Esophagus squamous epithelium (tissue), 5 donors: ENCODE results near the gene CDK5RAP3. TPM values are rescaled to one million over a fixed set of nuclear protein-coding genes. Genes with fewer than 3 reads are reported as not detected.

Experiments used
- DNase-seq: peaks from one replicate; lab custom pipeline; 2025; lab: John Stamatoyannopoulos, UW
- H3K27ac ChIP-seq, 4 donors: fragments of 200-600 bp; sonication (generic); one replicate each; pipeline ENCODE4 v1.5.1; 2016 to 2019; ENCODE audit warnings: mild to moderate bottlenecking in 1 of 4
- H3K27me3 ChIP-seq, 4 donors: fragments of 200-600 bp; sonication (generic); 1 replicate in 3 of 4; 2 replicates in 1 of 4; pipeline versions ENCODE4 v1.5.1 to v1.6.0; 2017 to 2021; ENCODE audit warnings: antibody characterized with exemption in 1 of 4
- H3K36me3 ChIP-seq, 3 donors: fragments of 200-600 bp; sonication (generic); one replicate each; pipeline ENCODE4 v1.5.1; 2016 to 2019
- H3K4me1 ChIP-seq, 3 donors: fragments of 200-600 bp; sonication (generic); one replicate each; pipeline ENCODE4 v1.5.1; 2017 to 2019
- H3K4me3 ChIP-seq, 4 donors: fragments of 200-600 bp; sonication (generic); 1 replicate in 3 of 4; 2 replicates in 1 of 4; pipeline ENCODE4 v1.5.1; 2016 to 2019; ENCODE audit warnings: mild to moderate bottlenecking in 2 of 4, moderate library complexity in 1 of 4
- H3K9me3 ChIP-seq, 3 donors: fragments of 200-600 bp; sonication (generic); one replicate each; pipeline ENCODE4 v1.5.1; 2016 to 2019
- POLR2A ChIP-seq, 4 donors: fragments of 450-650 bp; IDR thresholded peaks; one replicate each; pipeline ENCODE4 v1.6.1; 2017; ENCODE audit warnings: antibody characterized with exemption in 4 of 4, mild to moderate bottlenecking in 4 of 4, moderate library complexity in 3 of 4
- WGBS, 2 donors: methylation state at CpG; one replicate each; pipeline ENCODE4 v1.1.5; 2018; 5-methylcytosine and 5-hydroxymethylcytosine counted together
- intact Hi-C: fragments of 100-400 bp; cut with DNase I; formaldehyde crosslinking; loops from one replicate; pipeline ENCODE4 v1.15.0; 2022
- total RNA-seq, 4 donors: library from RNA; depleted of rRNA; stranded (reverse); fragments of >200 nt; gene quantifications; one replicate each; pipeline ENCODE4 v1.1.0, GENCODE V29; 2016
- TF ChIP-seq, protein P1 (sequence below), 6 experiments: fragments of 450-650 bp in 4 of 6; fragments of 200-600 bp in 2 of 6; sonication (generic) in 2 of 6; IDR thresholded peaks; one replicate each; pipeline ENCODE4 v1.5.1; 2016 to 2019; ENCODE audit warnings: antibody characterized with exemption in 6 of 6, mild to moderate bottlenecking in 4 of 6, moderate library complexity in 4 of 6
- donor health status: DM: yes; HTN: yes; CAD: no.

The CDK5RAP3 gene
- total RNA-seq, 4 donors from 2014 or later, result 60.1 to 141 (median 66.0) TPM

DNA sequence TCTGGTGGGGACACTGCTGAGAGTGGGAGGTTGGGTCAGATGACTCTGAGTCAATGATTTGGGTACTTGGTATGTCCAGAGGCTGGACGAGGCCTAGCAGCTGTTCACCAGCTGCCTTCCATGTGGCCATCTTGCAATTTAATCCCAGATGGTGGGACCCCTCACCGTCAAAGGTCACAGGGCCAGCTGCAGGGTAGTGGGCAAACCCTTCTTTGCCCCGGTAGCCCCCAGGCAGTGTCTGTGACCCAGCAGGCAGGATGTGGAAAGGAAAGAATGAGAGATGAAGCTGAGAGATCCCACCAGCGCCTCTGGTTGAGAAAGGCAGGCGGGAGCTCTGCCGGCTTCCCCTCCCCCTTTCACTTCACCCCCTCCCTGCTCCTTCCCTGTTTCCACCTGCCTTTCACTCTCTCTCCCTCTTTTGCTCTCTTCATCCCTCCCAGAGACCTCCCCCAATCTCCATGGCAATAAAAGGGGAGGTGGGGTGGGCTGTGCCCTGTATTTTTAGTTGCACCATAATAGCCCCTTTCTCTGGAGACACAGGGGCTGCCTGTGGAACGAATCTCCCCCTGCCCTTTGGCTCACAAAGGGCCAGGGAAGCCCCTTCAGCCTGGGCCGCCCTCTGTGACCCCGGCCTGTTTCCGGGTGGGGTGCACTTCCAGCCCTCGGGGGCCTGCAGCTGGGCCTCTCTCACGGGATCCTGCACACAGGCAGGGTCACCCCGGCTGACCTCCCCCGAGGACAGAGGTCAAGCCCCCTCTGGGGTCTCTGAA, 20.2 kb downstream of the CDK5RAP3 start:
- intact Hi-C loops, result no loop called here
- WGBS, 2 donors, result 64 to 72% methylated on average over 5 to 6 of the region's 14 CpGs
- H3K36me3 ChIP-seq, result no peaks in the 10 kb centered on the region
- no peak for DNase-seq
- no peak for TF ChIP-seq POLR2A (IDR thresholded peaks at IDR 0.05)
- TF ChIP-seq, protein P1, sequence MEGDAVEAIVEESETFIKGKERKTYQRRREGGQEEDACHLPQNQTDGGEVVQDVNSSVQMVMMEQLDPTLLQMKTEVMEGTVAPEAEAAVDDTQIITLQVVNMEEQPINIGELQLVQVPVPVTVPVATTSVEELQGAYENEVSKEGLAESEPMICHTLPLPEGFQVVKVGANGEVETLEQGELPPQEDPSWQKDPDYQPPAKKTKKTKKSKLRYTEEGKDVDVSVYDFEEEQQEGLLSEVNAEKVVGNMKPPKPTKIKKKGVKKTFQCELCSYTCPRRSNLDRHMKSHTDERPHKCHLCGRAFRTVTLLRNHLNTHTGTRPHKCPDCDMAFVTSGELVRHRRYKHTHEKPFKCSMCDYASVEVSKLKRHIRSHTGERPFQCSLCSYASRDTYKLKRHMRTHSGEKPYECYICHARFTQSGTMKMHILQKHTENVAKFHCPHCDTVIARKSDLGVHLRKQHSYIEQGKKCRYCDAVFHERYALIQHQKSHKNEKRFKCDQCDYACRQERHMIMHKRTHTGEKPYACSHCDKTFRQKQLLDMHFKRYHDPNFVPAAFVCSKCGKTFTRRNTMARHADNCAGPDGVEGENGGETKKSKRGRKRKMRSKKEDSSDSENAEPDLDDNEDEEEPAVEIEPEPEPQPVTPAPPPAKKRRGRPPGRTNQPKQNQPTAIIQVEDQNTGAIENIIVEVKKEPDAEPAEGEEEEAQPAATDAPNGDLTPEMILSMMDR (IDR thresholded peaks at IDR 0.05), result no peak
- no peak overlapping the region for H3K4me3 ChIP-seq
- no peaks in the 10 kb centered on the region for H3K9me3 ChIP-seq
- peaks cover 0 to 30% (median 0%) of the 10 kb centered on the region in 4 donors for H3K27me3 ChIP-seq
- H3K27ac ChIP-seq, result no peak overlapping the region
- H3K4me1 ChIP-seq, result peaks cover 0 to 22% (median 6%) of the 10 kb centered on the region in 3 donors

DNA sequence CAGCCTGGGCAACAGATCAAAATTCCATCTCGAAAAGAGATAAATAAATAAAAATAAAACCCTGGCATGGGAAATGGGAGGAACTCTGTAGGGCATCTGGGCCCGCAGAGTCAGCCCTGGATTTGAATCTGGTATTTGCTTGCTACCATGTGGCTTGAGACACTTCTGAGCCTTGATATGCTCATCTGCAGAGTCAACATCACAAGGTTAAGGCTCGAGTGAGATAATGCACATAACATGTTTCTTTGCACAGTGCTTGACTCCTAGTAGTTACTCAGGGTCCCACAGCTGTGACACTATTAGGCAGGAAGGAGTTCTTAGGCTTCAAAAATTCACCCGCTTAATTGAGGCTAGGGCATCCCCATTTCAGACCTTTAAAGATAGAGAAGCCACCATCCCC, 21.3 kb downstream of the CDK5RAP3 start:
- no peak for DNase-seq
- TF ChIP-seq, protein P1 (IDR thresholded peaks at IDR 0.05), result no peak
- TF ChIP-seq POLR2A (IDR thresholded peaks at IDR 0.05), result no peak
- 65 to 66% methylated on average over 4 of the region's 4 CpGs for WGBS, 2 donors
- Histone ChIP-seq H3K36me3 (no peaks in the 10 kb centered on the region), H3K4me3 (no peak overlapping the region), H3K27ac (no peak overlapping the region), H3K4me1 (peaks cover 0 to 18% (median 5%) of the 10 kb centered on the region in 3 donors), H3K9me3 (no peaks in the 10 kb centered on the region), H3K27me3 (peaks cover 0 to 39% (median 0%) of the 10 kb centered on the region in 4 donors)
- intact Hi-C loops, result no loop called here

DNA sequence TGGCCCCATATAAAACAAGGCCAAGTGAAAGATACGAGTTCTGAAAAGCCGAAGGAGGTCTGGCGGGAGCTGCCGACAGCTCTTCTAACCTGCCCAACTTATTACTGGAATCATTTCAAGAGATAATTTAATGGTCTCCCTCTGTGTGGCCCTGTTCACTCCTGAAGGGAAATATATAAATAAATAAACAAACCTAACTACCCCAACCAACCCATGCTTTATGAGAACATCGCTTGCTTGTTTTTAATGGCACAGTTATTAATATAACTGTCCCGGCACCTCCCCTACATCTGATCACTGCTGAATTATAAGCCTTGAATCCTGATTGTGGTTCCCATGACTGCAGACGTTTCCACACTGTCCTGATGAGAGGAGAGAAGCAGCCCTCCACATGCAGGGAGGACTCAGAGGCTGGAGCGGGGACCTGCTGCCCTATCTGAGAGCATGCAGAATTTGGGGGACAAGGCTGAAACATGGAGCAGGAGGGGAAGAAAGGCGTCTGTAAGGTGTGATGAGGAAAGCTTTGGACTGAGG, 22.2 kb downstream of the CDK5RAP3 start:
- Histone ChIP-seq H3K36me3 (no peaks in the 10 kb centered on the region), H3K27me3 (peaks cover 0 to 48% (median 0%) of the 10 kb centered on the region in 4 donors), H3K4me1 (peaks cover 0 to 10% (median 0%) of the 10 kb centered on the region in 3 donors), H3K27ac (no peak overlapping the region), H3K4me3 (no peak overlapping the region), H3K9me3 (no peaks in the 10 kb centered on the region)
- WGBS, 2 donors, result 76 to 83% methylated on average over 9 of the region's 9 CpGs
- intact Hi-C loops, result no loop called here
- TF ChIP-seq, protein P1 (IDR thresholded peaks at IDR 0.05), result no peak
- TF ChIP-seq POLR2A (IDR thresholded peaks at IDR 0.05), result no peak
- DNase-seq, result no peak

DNA sequence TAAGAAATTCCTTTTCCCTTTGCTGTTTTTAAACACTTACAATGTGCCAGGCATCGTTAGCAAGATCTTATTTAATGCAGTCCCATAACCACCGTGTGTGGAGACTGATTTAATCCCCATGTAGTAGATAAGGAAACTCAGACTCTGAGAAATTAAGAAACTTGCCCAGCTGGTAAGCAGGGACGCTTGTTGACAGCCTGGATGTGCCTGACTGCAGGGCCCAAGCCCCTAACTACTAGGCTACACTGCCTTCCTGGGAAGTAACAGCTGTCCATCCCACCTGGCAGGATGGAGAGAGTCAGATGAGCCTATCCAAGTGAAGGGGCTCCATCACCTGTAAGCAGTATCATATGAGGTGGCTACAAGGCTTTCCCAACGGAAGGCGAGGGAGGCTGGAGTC, 23.1 kb downstream of the CDK5RAP3 start:
- intact Hi-C loops, result no loop called here
- Histone ChIP-seq H3K36me3 (no peaks in the 10 kb centered on the region), H3K27me3 (peaks cover 0 to 57% (median 0%) of the 10 kb centered on the region in 4 donors), H3K4me1 (peaks cover 0 to 5% (median 0%) of the 10 kb centered on the region in 3 donors), H3K27ac (no peak overlapping the region), H3K9me3 (no peaks in the 10 kb centered on the region), H3K4me3 (no peak overlapping the region)
- no peak for DNase-seq
- no peak for TF ChIP-seq POLR2A (IDR thresholded peaks at IDR 0.05)
- TF ChIP-seq, protein P1 (IDR thresholded peaks at IDR 0.05), result no peak
- 76 to 79% methylated on average over 5 of the region's 5 CpGs for WGBS, 2 donors

DNA sequence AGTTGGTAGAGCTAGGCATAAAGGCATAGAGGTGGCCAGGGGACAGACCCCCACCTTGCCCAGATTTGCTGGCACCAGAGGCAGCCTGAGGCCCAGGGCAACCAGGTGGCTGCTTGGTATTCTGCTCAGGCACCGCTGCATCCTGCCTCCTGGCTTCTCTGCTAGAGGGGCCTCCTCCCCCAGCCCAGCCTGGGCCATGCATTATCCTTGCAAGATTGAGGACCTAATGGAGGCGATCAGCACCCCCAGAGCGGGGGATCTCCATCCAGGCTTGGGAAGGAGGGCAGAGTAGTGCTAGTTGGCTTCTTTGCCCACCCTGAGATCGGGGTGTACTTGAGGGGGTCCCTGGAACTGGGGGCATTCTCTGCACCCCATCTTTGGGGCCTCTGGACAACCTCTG, 23.8 kb downstream of the CDK5RAP3 start:
- no peak for TF ChIP-seq POLR2A (IDR thresholded peaks at IDR 0.05)
- TF ChIP-seq, protein P1 (IDR thresholded peaks at IDR 0.05), result no peak
- DNase-seq, result no peak
- Histone ChIP-seq H3K4me3 (no peak overlapping the region), H3K4me1 (peaks cover 0 to 9% (median 0%) of the 10 kb centered on the region in 3 donors), H3K36me3 (no peaks in the 10 kb centered on the region), H3K27me3 (peaks cover 0 to 62% (median 0%) of the 10 kb centered on the region in 4 donors), H3K9me3 (no peaks in the 10 kb centered on the region), H3K27ac (no peak overlapping the region)
- intact Hi-C loops, result no loop called here
- WGBS, 2 donors, result 0 to 60% methylated on average over 1 to 2 of the region's 4 CpGs
